Measurements from ENCODE around the gene AP2S1.

DNA sequence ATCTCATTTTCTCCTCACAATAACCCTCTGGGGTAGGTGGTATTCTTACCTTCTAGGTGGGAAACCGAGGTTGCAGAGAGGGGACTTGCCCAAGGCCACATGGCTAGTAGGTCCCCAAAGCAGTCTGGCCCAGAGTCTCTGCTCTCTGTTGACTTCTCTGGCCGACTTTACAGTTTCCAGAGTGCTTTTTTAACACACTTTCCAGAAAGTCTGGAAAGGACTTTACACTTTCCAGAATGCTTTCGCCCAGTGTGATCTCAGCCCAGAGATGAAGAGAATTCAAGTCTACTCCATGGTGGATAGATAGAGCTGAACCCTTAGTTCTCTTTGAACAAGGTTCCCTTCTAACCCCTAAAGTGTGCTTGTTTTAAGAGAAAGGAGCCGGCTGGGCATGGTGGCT, 22.3 kb upstream of the AP2S1 start:
- TF ChIP-seq, protein P1, sequence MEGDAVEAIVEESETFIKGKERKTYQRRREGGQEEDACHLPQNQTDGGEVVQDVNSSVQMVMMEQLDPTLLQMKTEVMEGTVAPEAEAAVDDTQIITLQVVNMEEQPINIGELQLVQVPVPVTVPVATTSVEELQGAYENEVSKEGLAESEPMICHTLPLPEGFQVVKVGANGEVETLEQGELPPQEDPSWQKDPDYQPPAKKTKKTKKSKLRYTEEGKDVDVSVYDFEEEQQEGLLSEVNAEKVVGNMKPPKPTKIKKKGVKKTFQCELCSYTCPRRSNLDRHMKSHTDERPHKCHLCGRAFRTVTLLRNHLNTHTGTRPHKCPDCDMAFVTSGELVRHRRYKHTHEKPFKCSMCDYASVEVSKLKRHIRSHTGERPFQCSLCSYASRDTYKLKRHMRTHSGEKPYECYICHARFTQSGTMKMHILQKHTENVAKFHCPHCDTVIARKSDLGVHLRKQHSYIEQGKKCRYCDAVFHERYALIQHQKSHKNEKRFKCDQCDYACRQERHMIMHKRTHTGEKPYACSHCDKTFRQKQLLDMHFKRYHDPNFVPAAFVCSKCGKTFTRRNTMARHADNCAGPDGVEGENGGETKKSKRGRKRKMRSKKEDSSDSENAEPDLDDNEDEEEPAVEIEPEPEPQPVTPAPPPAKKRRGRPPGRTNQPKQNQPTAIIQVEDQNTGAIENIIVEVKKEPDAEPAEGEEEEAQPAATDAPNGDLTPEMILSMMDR (conservative IDR thresholded peaks at IDR 0.05 in 1 of 2, IDR thresholded peaks at IDR 0.05 in 1 of 2; ENCODE audit: low read depth in 1 of 2, low read length in 2 of 2), result no peak
- no peak for TF ChIP-seq EZH2 (IDR thresholded peaks at IDR 0.05; ENCODE audit: low read length, missing control alignments)
